T47D (cell line): Measurements from ENCODE around the gene HNF4A.

ENCODE experiments used
- DNase-seq, 2 experiments: peaks; one replicate each; pipeline versions ENCODE4 v3.0.0 to v3.0.0-alpha.2; 2011 to 2012; ENCODE audit warnings: low read depth in 1 of 2, low spot score in 1 of 2
- JUND ChIP-seq: IDR thresholded peaks from 2 replicates; pipeline ENCODE4 v1.6.1; 2012; ENCODE audit warnings: low read depth
- in situ Hi-C: cut with HindIII; loops from 2 replicates; pipeline ENCODE4 v1.10.0; 2016; ENCODE audit warnings: low sequenced_read_pairs, low pct_unique_long_range_greater_than_20kb

HNF4A gene

GRCh38 chr20:44429017-44429339, 73.5 kb downstream of the HNF4A start:
- DNase-seq, result no peak
- no peak for TF ChIP-seq JUND
- in situ Hi-C loops, result no loop called here

GRCh38 chr20:44429419-44430269, 74.1 kb downstream of the HNF4A start:
- no peak for DNase-seq
- no peak for TF ChIP-seq JUND
- in situ Hi-C loops, result no loop called here

- DNase-seq, result no peak
- TF ChIP-seq JUND, result no peak
- in situ Hi-C loops, result no loop called here
Measured at GRCh38 chr20:44430270-44431065, 75.0 kb downstream of the HNF4A start.

GRCh38 chr20:44431118-44431501, 75.6 kb downstream of the HNF4A start:
- in situ Hi-C loops, result no loop called here

GRCh38 chr20:44431502-44432234, 76.2 kb downstream of the HNF4A start:
- DNase-seq, result no peak
- in situ Hi-C loops, result no loop called here
- no peak for TF ChIP-seq JUND

More at GRCh38 chr20:44431118-44431501, 75.6 kb downstream of the HNF4A start:
- DNase-seq, result no peak
- no peak for TF ChIP-seq JUND

- in situ Hi-C loops, result no loop called here
- TF ChIP-seq JUND, result no peak
- DNase-seq, result no peak
Measured at GRCh38 chr20:44432618-44433577, 77.4 kb downstream of the HNF4A start.

- in situ Hi-C loops, result no loop called here
- TF ChIP-seq JUND, result no peak
- DNase-seq, result no peak
Measured at GRCh38 chr20:44433751-44434538, 78.4 kb downstream of the HNF4A start.

- no peak for DNase-seq
- TF ChIP-seq JUND, result no peak
- in situ Hi-C loops, result no loop called here
Measured at GRCh38 chr20:44435630-44436335, 80.3 kb downstream of the HNF4A start.

- no peak for TF ChIP-seq JUND
- in situ Hi-C loops, result no loop called here
- no peak for DNase-seq
Measured at GRCh38 chr20:44436393-44436792, 80.9 kb downstream of the HNF4A start.

- no peak for TF ChIP-seq JUND
- DNase-seq, result no peak
- in situ Hi-C loops, result no loop called here
Measured at GRCh38 chr20:44437497-44437896, 82.0 kb downstream of the HNF4A start.

- DNase-seq, result no peak
- in situ Hi-C loops, result no loop called here
Measured at GRCh38 chr20:44438782-44439181, 83.3 kb downstream of the HNF4A start.

More at GRCh38 chr20:44438782-44439181, 83.3 kb downstream of the HNF4A start:
- TF ChIP-seq JUND, result no peak
